ENCODE data around the gene TBC1D24. TPM values are rescaled to one million over a fixed set of nuclear protein-coding genes. Genes with fewer than 3 reads are reported as not detected.

Gene TBC1D24
- total and polyA plus RNA-seq, 9 of the 15 experiments (the other 6 are each of a cell fraction or from before 2014, with no cell fraction given): 1.7 to 22.6 (median 7.2) TPM

DNA sequence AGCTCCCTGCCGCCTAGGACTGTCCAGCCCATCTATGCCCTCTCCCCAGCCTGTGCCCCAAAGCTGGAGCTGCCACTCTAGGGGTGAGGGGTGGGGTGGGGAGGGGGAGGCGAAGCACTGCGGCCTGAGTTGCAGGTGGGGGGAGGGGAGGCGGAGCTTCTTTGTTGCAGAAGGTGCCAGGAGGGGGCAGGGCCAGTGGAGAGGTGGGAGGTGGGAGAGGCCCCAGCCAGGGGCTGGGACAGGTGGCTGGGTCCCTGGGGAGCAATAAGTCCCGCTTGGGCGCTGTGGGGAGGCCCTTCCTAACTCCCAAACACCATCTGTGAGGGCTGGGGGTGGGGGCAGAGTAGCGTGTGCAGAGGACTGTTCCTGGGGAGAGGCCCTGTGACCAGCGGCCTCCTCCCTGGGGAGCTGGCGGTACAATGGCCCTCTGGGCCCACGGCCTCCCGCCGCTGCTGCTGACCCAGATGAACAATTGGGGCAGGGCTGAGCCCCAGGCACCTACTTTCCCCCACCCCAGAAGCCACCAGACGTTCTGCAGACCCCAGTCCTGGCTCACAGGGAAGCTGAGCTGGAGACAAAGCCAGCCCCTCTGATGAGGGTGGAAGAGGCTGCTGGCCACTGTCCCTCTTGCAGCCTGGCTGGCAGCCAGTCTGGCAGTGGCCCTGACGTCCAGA, 6.1 kb upstream of the TBC1D24 start:
- no TSS peak for BruUV-seq (replicated peaks)
- ATAC-seq (peak; percentile 17), DNase-seq (ENCODE audit: extremely low read depth in 1 of 4, low spot score in 3 of 4) (peak in 2 of 4 experiments; percentile 30 to 49), FAIRE-seq (no peak)
- Histone ChIP-seq H3K27ac (ENCODE audit: extremely low read depth, low read depth, low read length) (no peak overlapping the region), H4K20me1 (replicated peaks; ENCODE audit: control insufficient read depth, insufficient read depth, low read length) (0 out of 2 replicates have a peak, but pooled peaks cover 4% of the 10 kb centered on the region), H3K4me2 (ENCODE audit: insufficient read depth, low read length) (no peak overlapping the region), H2AFZ (ENCODE audit: low read depth, low read length) (no peak overlapping the region), H3K4me1 (replicated peaks in 1 of 2; ENCODE audit: control insufficient read depth in 2 of 2, insufficient read depth in 2 of 2, low read length in 2 of 2) (peaks cover 7 to 85% of the 10 kb centered on the region in 2 experiments; a peak in 4 of 5 replicates), H3K36me3 (ENCODE audit: control insufficient read depth, insufficient read depth, low read length) (peaks cover 2% of the 10 kb centered on the region; the same call in 1 of the 3 replicates), H3K9me3 (replicated peaks; ENCODE audit: control insufficient read depth, insufficient read depth, low read depth, low read length) (no peaks in the 10 kb centered on the region), H3K9ac (ENCODE audit: insufficient read depth in 1 of 2, low read depth in 2 of 2, low read length in 2 of 2) (peak overlapping the region in 1 of 2 experiments; percentile 86; a peak in 2 of 4 replicates), H3K4me3 (no peak overlapping the region), H3K9me1 (ENCODE audit: control insufficient read depth, insufficient read depth, low read length) (no peaks in the 10 kb centered on the region), H3K27me3 (ENCODE audit: control insufficient read depth in 2 of 2, insufficient read depth in 2 of 2, low read length in 2 of 2) (no peaks in the 10 kb centered on the region), H3K79me2 (ENCODE audit: control insufficient read depth, insufficient read depth, low read length) (0 out of 3 replicates have a peak, but pooled peaks cover under 1% of the 10 kb centered on the region)
- in situ Hi-C loops (cut with MboI): no loop called here
- CTCF ChIA-PET (ENCODE audit: low intra/inter-chr PET ratio): no interaction called here
- POLR2A ChIA-PET: interaction anchor here (0.7 to 2.3 kb wide), 8 partner anchors 9 to 316 kb away, joined by 3 to 10 read pairs (median 3); partner anchors contain the start of genes AMDHD2 and TEDC2
- intact Hi-C loops (cut with micrococcal nuclease): loop anchor here (5.0 kb wide), 1 partner anchor 33 kb away; no protein-coding TSS in a partner anchor
- 10% methylated on average over 10 of the region's 14 CpGs for WGBS (ENCODE audit: insufficient coverage, low coverage, missing lambda C conversion rate)
- TF ChIP-seq, protein P1, sequence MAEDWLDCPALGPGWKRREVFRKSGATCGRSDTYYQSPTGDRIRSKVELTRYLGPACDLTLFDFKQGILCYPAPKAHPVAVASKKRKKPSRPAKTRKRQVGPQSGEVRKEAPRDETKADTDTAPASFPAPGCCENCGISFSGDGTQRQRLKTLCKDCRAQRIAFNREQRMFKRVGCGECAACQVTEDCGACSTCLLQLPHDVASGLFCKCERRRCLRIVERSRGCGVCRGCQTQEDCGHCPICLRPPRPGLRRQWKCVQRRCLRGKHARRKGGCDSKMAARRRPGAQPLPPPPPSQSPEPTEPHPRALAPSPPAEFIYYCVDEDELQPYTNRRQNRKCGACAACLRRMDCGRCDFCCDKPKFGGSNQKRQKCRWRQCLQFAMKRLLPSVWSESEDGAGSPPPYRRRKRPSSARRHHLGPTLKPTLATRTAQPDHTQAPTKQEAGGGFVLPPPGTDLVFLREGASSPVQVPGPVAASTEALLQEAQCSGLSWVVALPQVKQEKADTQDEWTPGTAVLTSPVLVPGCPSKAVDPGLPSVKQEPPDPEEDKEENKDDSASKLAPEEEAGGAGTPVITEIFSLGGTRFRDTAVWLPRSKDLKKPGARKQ (CRISPR knock-in tag; IDR thresholded peaks at IDR 0.05): no peak
- TF ChIP-seq, protein P2, sequence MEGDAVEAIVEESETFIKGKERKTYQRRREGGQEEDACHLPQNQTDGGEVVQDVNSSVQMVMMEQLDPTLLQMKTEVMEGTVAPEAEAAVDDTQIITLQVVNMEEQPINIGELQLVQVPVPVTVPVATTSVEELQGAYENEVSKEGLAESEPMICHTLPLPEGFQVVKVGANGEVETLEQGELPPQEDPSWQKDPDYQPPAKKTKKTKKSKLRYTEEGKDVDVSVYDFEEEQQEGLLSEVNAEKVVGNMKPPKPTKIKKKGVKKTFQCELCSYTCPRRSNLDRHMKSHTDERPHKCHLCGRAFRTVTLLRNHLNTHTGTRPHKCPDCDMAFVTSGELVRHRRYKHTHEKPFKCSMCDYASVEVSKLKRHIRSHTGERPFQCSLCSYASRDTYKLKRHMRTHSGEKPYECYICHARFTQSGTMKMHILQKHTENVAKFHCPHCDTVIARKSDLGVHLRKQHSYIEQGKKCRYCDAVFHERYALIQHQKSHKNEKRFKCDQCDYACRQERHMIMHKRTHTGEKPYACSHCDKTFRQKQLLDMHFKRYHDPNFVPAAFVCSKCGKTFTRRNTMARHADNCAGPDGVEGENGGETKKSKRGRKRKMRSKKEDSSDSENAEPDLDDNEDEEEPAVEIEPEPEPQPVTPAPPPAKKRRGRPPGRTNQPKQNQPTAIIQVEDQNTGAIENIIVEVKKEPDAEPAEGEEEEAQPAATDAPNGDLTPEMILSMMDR (IDR thresholded peaks at IDR 0.05 in 2 of 3, conservative IDR thresholded peaks at IDR 0.05 in 1 of 3; ENCODE audit: insufficient read depth in 2 of 3, low read depth in 1 of 3, low read length in 3 of 3): no peak
- TF ChIP-seq BCL6 (CRISPR knock-in tag; IDR thresholded peaks at IDR 0.05): no peak
- TF ChIP-seq KDM5B (IDR thresholded peaks at IDR 0.05; ENCODE audit: insufficient replicate concordance, low read depth, low read length): peak; percentile 32
- no peak for TF ChIP-seq MLX (CRISPR knock-in tag; conservative IDR thresholded peaks at IDR 0.05)
- TF ChIP-seq KLF6 (CRISPR knock-in tag; IDR thresholded peaks at IDR 0.05; ENCODE audit: borderline replicate concordance): no peak
- TF ChIP-seq, protein P3, sequence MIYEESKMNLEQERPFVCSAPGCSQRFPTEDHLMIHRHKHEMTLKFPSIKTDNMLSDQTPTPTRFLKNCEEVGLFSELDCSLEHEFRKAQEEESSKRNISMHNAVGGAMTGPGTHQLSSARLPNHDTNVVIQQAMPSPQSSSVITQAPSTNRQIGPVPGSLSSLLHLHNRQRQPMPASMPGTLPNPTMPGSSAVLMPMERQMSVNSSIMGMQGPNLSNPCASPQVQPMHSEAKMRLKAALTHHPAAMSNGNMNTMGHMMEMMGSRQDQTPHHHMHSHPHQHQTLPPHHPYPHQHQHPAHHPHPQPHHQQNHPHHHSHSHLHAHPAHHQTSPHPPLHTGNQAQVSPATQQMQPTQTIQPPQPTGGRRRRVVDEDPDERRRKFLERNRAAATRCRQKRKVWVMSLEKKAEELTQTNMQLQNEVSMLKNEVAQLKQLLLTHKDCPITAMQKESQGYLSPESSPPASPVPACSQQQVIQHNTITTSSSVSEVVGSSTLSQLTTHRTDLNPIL (CRISPR knock-in tag; IDR thresholded peaks at IDR 0.05): no peak
- TF ChIP-seq PHB2 (IDR thresholded peaks at IDR 0.05; ENCODE audit: low read depth): no peak
- TF ChIP-seq NFIC (IDR thresholded peaks at IDR 0.05): peak; percentile 33; the same call in 1 of the 2 replicates
- no peak for TF ChIP-seq ZNF518B (CRISPR knock-in tag; IDR thresholded peaks at IDR 0.05)
- no peak for TF ChIP-seq ZNF384 (IDR thresholded peaks at IDR 0.05; ENCODE audit: low read depth, low read length)
